GM19455 (cell line): ENCODE results near the gene KLF12.

ENCODE experiments used
- ATAC-seq: cut with Tn5 transposase; IDR thresholded peaks from one replicate; pipeline ENCODE4 v1.9.1; 2021; ENCODE audit not compliant: unreplicated experiment

Gene KLF12

GRCh38 chr13:74103970-74104555 is 30.1 kb downstream of the KLF12 start:
- ATAC-seq: no peak

- ATAC-seq: no peak
Observed at GRCh38 chr13:74103196-74103595, 31.0 kb downstream of the KLF12 start.

GRCh38 chr13:74102691-74103090 is 31.5 kb downstream of the KLF12 start:
- no peak for ATAC-seq

- no peak for ATAC-seq
Observed at GRCh38 chr13:74101436-74101835, 32.8 kb downstream of the KLF12 start.

- no peak for ATAC-seq
Observed at GRCh38 chr13:74098077-74098476, 36.1 kb downstream of the KLF12 start.

GRCh38 chr13:74097116-74097515 is 37.1 kb downstream of the KLF12 start:
- ATAC-seq: no peak

GRCh38 chr13:74093691-74094090 is 40.5 kb downstream of the KLF12 start:
- ATAC-seq: no peak

GRCh38 chr13:74092711-74093110 is 41.5 kb downstream of the KLF12 start:
- no peak for ATAC-seq

DNA sequence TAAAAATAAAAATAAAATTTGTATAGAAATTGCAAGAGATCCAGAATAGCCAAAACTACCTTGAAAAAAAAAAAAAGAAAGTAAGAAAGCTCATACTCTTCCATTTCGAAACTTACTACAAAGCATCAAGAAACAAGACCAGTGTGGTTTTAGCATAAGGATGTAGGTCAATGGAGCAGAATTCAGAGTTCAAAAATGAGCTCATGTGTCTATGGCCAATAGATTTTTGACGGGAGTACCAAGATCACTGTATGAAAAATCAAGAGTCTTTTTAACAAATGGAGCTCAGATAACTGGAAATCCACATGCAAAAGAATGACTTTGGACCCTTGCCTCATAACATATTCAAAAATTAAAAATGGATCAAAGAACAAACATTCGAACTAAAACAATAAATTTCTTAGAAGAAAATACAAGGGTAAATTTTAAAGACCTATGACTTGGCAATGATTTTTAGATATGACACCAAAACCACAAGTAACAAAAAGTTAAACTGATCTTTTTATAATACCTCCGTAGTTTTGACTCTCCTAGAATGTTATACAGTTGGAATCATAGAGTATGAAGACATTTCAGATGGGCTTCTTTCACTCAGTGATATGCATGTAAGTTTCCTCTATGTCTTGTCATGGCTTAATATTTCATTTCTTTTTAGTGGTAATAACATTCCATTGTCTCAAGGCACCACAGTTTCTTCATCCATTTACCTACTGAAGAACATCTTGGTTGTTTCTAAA is 43.2 kb downstream of the KLF12 start:
- ATAC-seq: no peak

DNA sequence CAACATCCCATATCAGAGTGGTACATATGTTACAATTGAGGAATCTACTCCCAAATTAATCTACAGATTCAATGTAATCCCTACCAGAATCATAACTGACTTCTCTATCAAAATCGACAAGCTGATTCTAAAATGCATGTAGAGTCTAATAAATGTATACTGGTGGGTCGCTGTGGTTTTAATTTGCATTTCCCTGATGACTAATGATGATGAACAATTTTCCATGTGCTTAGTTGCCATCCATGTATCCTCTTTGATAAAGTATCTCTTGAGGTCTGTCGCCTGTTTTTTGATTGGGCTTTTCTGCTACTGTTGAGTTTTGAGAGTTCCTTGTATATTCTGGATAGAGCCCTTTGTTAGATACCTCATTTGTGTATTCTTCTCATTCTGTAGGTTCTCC is 43.8 kb downstream of the KLF12 start:
- ATAC-seq: no peak

- no peak for ATAC-seq
Observed at GRCh38 chr13:74087357-74087756, 46.8 kb downstream of the KLF12 start.
